Measurements from ENCODE around the gene NAA25.

GRCh38 chr12:112121780-112122565, 13.4 kb upstream of the NAA25 start:
- no peak for TF ChIP-seq CTCF (IDR thresholded peaks at IDR 0.05)
- TF ChIP-seq POLR2A (IDR thresholded peaks at IDR 0.05): no peak

Data from lower leg skin (tissue), 3 donors.